HepG2 (cell line): ENCODE results near the gene MORN1. TPM values are rescaled to one million over a fixed set of nuclear protein-coding genes. Genes with fewer than 3 reads are reported as not detected.

Source experiments
- ATAC-seq: fragments of 200-7000 bp; cut with Tn5 transposase; 3 replicates; pipeline ENCODE4 v1.9.1; 2020; ENCODE audit warnings: mild to moderate bottlenecking, moderate library complexity
- BruUV-seq: library from RNA; stranded (reverse); fragments of 400-500 nt; replicated peaks from 2 replicates; lab custom pipeline; 2021; lab: Mats Ljungman, UMichigan
- CTCF ChIA-PET: fragments of 300-600 bp; formaldehyde crosslinking; extraction: SDS; loops from one replicate; lab custom pipeline; 2021; ENCODE audit warnings: low total read pairs, inconsistent platforms, low intra/inter-chr PET ratio; lab: Yijun Ruan, JAX
- POLR2A ChIA-PET: fragments of 350-600 bp; sonication (Branson Sonifier 250); formaldehyde crosslinking; loops from one replicate; lab custom pipeline; 2020; ENCODE audit warnings: antibody characterized with exemption, inconsistent platforms; lab: Yijun Ruan, JAX
- DNase-seq: peaks from one replicate; pipeline ENCODE4 v3.0.0-alpha.2; 2015; ENCODE audit warnings: low spot score
- FAIRE-seq: peaks from 3 replicates; lab custom pipeline; 2011; peaks lifted over from hg19 to GRCh38; lab: Jason Lieb, UNC
- H2AFZ ChIP-seq: one replicate; pipeline ENCODE4 v1.6.1; 2011; ENCODE audit warnings: low read length, inconsistent platforms
- H3K27ac ChIP-seq: fragments of 300-600 bp; 3 replicates; pipeline ENCODE4 v1.8.0; 2011; ENCODE audit warnings: mixed run types, mild to moderate bottlenecking, mixed read lengths, low read length, inconsistent platforms; ENCODE audit not compliant: insufficient read depth; ENCODE audit errors: extremely low read length
- H3K27me3 ChIP-seq, 2 experiments: fragments of 200-600 bp in 1 of 2; 2 replicates in 1 of 2; 3 replicates in 1 of 2; pipeline versions ENCODE4 v1.6.0 to v1.8.0; 2011; ENCODE audit warnings: low read length in 2 of 2, mild to moderate bottlenecking in 2 of 2, moderate library complexity in 2 of 2, inconsistent platforms in 1 of 2; ENCODE audit not compliant: insufficient read depth in 2 of 2, control insufficient read depth in 1 of 2
- H3K36me3 ChIP-seq, 2 experiments: fragments of 200-600 bp in 1 of 2; replicated peaks in 1 of 2; 2 replicates in 1 of 2; 3 replicates in 1 of 2; pipeline versions ENCODE4 v1.5.1 to v1.8.0; 2011; ENCODE audit warnings: low read length in 2 of 2, inconsistent platforms in 1 of 2; ENCODE audit not compliant: insufficient read depth in 2 of 2, control insufficient read depth in 1 of 2
- H3K4me1 ChIP-seq: 2 replicates; pipeline ENCODE4 v1.5.1; 2012; ENCODE audit warnings: low read length, inconsistent platforms; ENCODE audit not compliant: insufficient read depth
- H3K4me2 ChIP-seq: 2 replicates; pipeline ENCODE4 v1.6.0; 2011; ENCODE audit warnings: low read depth, low read length, inconsistent platforms
- H3K4me3 ChIP-seq, 3 experiments: fragments of 200-600 bp in 1 of 3; sonication (generic), shearing (Covaris generic) in 1 of 3; replicated peaks in 1 of 3; 2 replicates each; pipeline ENCODE4 v1.5.1; 2011 to 2016; ENCODE audit warnings: low read length in 3 of 3, inconsistent platforms in 2 of 3, low read depth in 2 of 3, mild to moderate bottlenecking in 2 of 3, control low read depth in 1 of 3, mixed read lengths in 1 of 3; ENCODE audit not compliant: insufficient read depth in 1 of 3
- H3K79me2 ChIP-seq: one replicate; pipeline ENCODE4 v1.6.1; 2011; ENCODE audit warnings: low read length, inconsistent platforms; ENCODE audit not compliant: insufficient read depth
- H3K9ac ChIP-seq: 2 replicates; pipeline ENCODE4 v1.6.0; 2011; ENCODE audit warnings: mild to moderate bottlenecking, low read depth, low read length, inconsistent platforms; ENCODE audit not compliant: insufficient read depth
- H3K9me3 ChIP-seq: 2 replicates; pipeline ENCODE4 v1.5.1; 2012; ENCODE audit warnings: mild to moderate bottlenecking, low read length
- H4K20me1 ChIP-seq: 2 replicates; pipeline ENCODE4 v1.6.0; 2011; ENCODE audit warnings: inconsistent platforms, mild to moderate bottlenecking, low read length, moderate library complexity; ENCODE audit not compliant: insufficient read depth
- AGO2 ChIP-seq: fragments of 200-400 bp; formaldehyde crosslinking; optimal IDR thresholded peaks from 2 replicates; pipeline ENCODE3; 2017; ENCODE audit warnings: mild to moderate bottlenecking, low read depth, low read length, moderate library complexity
- FOXO1 ChIP-seq: sonication (generic); formaldehyde crosslinking; IDR thresholded peaks from 2 replicates; pipeline ENCODE4 v1.4.0; 2020; ENCODE audit warnings: missing genetic modification reagents
- HNRNPLL ChIP-seq: fragments of 200-400 bp; formaldehyde crosslinking; IDR thresholded peaks from 2 replicates; pipeline ENCODE4 v1.6.1; 2017; ENCODE audit warnings: mild to moderate bottlenecking, low read depth, low read length; ENCODE audit not compliant: poor library complexity, severe bottlenecking
- PCBP2 ChIP-seq: fragments of 200-400 bp; formaldehyde crosslinking; optimal IDR thresholded peaks from 2 replicates; pipeline ENCODE3; 2018; ENCODE audit warnings: low read length, low read depth; ENCODE audit not compliant: poor library complexity, severe bottlenecking
- RBM22 ChIP-seq: fragments of 200-400 bp; formaldehyde crosslinking; optimal IDR thresholded peaks from 2 replicates; pipeline ENCODE3; 2017; ENCODE audit warnings: mild to moderate bottlenecking, low read length, moderate library complexity
- WGBS: methylation state at CpG from one replicate; pipeline ENCODE4 v1.1.6; 2017; ENCODE audit warnings: low lambda C conversion rate; 5-methylcytosine and 5-hydroxymethylcytosine counted together
- in situ Hi-C: cut with HindIII; loops from 2 replicates; pipeline ENCODE4 v1.10.0; 2017; ENCODE audit warnings: low pct_unique_long_range_greater_than_20kb; ENCODE audit not compliant: extremely low pct_ligation_motif_present
- intact Hi-C: fragments of 100-400 bp; cut with micrococcal nuclease; formaldehyde crosslinking; loops from one replicate; pipeline ENCODE4 v1.10.0; 2022; ENCODE audit not compliant: unreplicated experiment
- polyA plus RNA-seq, 8 experiments: library from polyadenylated mRNA; depleted of rRNA in 3 of 8; stranded (reverse) in 7 of 8; unstranded in 1 of 8; fragments of >200 nt; fragmentation: Illumina TruSeq in 4 of 8; extraction: Trizol in 4 of 8; gene quantifications; 2 replicates each; pipeline versions ENCODE4 v1.2.1 to v1.2.3, GENCODE V29; 2011 to 2016; ENCODE audit warnings: low read depth in 4 of 8, missing spikeins in 1 of 8, mixed read lengths in 1 of 8; ENCODE audit not compliant: insufficient read depth in 1 of 8
- total RNA-seq, 5 experiments: library from RNA; depleted of rRNA; stranded (reverse); fragments of >200 nt; fragmentation: Illumina TruSeq; extraction: Trizol; gene quantifications; 2 replicates each; pipeline ENCODE4 v1.2.3, GENCODE V29; 2016; ENCODE audit warnings: low read depth in 1 of 5

MORN1 gene
- total and polyA plus RNA-seq, 2 of the 13 experiments (the other 11 are each of a cell fraction or from before 2014, with no cell fraction given), result 3.1 to 6.5 TPM

- H3K4me2 ChIP-seq, result no peak overlapping the region
- peaks cover 16 to 58% of the 10 kb centered on the region in 2 experiments; a peak in 4 of 5 replicates for H3K36me3 ChIP-seq
- ChIA-PET CTCF (no interaction called here), POLR2A (interaction anchor here (1.0 kb wide), 1 partner anchor 72 kb away, joined by 4 read pairs; no protein-coding TSS in a partner anchor)
- no peak overlapping the region for H3K9ac ChIP-seq
- BruUV-seq, result no TSS peak
- intact Hi-C loops, result no loop called here
- H3K4me1 ChIP-seq, result peaks cover 25% of the 10 kb centered on the region
- H2AFZ ChIP-seq, result no peak overlapping the region
- peaks cover 6% of the 10 kb centered on the region for H3K79me2 ChIP-seq
- 99% methylated on average over 69 of the region's 81 CpGs for WGBS
- H3K27ac ChIP-seq, result no peak overlapping the region
- DNase-seq (no peak), FAIRE-seq (no peak)
- no peaks in the 10 kb centered on the region for H3K27me3 ChIP-seq
- H3K4me3 ChIP-seq, result no peak overlapping the region
- in situ Hi-C loops, result no loop called here
- peaks cover 8% of the 10 kb centered on the region; the same call in 1 of the 2 replicates for H4K20me1 ChIP-seq
- TF ChIP-seq AGO2, result peak; percentile 53
- no peak for TF ChIP-seq FOXO1 (CRISPR knock-in tag)
- TF ChIP-seq, all 625 proteins: peak for 1
- H3K9me3 ChIP-seq, result no peaks in the 10 kb centered on the region
- ATAC-seq, result no peak
These were observed 85.0 kb downstream of the MORN1 start for GRCh38 chr1:2306151-2306978.

GRCh38 chr1:2304921-2305681 is 86.3 kb downstream of the MORN1 start:
- POLR2A ChIA-PET, result no interaction called here
- H3K79me2 ChIP-seq, result peaks cover 12% of the 10 kb centered on the region
- CTCF ChIA-PET, result no interaction called here
- in situ Hi-C loops (no loop called here), intact Hi-C loops (no loop called here)
- ATAC-seq (no peak), FAIRE-seq (no peak), DNase-seq (no peak)
- no peak overlapping the region for H3K9ac ChIP-seq
- no peaks in the 10 kb centered on the region for H3K9me3 ChIP-seq
- no peak overlapping the region for H3K4me2 ChIP-seq
- peak; percentile 1 for TF ChIP-seq HNRNPLL
- TF ChIP-seq PCBP2, result no peak
- TF ChIP-seq RBM22, result peak; percentile 8
- H3K27me3 ChIP-seq, result no peaks in the 10 kb centered on the region
- no peak overlapping the region for H3K4me3 ChIP-seq
- no peak overlapping the region for H3K27ac ChIP-seq
- H2AFZ ChIP-seq, result no peak overlapping the region
- WGBS, result 98% methylated on average over 43 of the region's 49 CpGs
- H4K20me1 ChIP-seq, result peaks cover 17% of the 10 kb centered on the region; the same call in 1 of the 2 replicates
- H3K36me3 ChIP-seq, result peaks cover 16 to 58% of the 10 kb centered on the region in 2 experiments; a peak in 4 of 5 replicates
- H3K4me1 ChIP-seq, result peaks cover 12% of the 10 kb centered on the region
- no TSS peak for BruUV-seq
